NCI-H510A (cell line): ENCODE results near the gene CNTRL.
A peak's percentile ranks its signal among the peaks of the same experiment; 100 is the strongest.
"Not testable (repeated sequence)": the region's sequence is repeated elsewhere in the genome, so short reads cannot be mapped to it uniquely, and the experiment has no call there.

ENCODE experiments used
- DNase-seq: peaks from one replicate; lab custom pipeline; 2025; lab: John Stamatoyannopoulos, UW

Gene CNTRL

GRCh38 chr9:121125590-121125989, 50.8 kb downstream of the CNTRL start:
- DNase-seq: no peak

- DNase-seq: not testable (repeated sequence)
These were observed 54.6 kb downstream of the CNTRL start for GRCh38 chr9:121129384-121129783.

DNA sequence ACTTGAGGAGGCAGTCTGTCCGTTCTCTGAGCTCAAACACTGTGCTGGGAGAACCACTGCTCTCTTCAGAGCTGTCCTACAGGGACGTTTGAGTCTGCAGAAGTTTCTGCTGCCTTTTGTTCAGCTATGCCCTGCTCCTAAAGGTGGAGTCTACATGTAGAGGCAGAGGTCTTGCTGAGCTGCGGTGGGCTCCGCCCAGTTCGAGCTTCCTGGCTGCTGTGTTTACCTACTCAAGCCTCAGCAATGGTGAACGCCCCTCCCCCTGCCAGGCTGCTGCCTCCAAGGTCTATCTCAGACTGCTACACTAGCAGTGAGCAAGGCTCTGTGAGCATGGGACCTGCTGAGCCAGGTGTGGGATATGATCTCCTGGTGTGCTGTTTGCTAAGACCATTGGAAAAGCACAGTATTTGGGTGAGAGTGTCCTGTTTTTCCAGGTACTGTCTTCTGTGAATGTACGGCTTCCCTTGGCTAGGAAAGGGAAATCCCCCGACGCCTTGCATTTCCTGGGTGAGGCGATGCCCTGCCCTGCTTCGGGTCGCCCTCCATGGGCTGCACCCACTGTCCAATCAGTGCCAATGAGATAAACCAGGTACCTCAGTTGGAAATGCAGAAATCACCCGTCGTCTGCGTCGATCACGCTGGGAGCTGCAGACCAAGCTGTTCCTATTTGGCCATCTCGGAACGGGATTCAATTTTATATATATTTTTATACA, 58.5 kb downstream of the CNTRL start:
- DNase-seq: peak; percentile 61

- no peak for DNase-seq
These were observed 60.9 kb downstream of the CNTRL start for GRCh38 chr9:121135642-121136041.

GRCh38 chr9:121138561-121138960, 63.8 kb downstream of the CNTRL start:
- no peak for DNase-seq

- no peak for DNase-seq
These were observed 64.2 kb downstream of the CNTRL start for GRCh38 chr9:121138973-121139372.

DNA sequence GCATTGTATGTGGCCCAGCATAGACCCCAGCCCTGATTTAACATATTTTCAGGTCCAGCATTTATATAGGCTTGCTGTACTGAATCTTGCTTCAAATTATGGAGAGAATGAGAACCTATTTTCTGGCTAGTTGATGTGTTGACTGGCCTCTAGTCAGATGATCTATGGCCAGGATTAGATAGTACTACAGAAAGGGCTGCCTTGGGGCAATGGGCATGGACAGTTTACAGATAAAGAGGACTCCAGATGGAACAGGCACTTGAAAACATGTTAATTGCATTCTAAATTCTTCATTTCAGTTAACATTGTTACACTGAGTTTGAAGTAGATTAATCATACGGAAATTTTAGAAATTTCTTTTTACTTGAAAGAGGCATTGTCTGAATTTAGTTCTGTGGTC, 65.4 kb downstream of the CNTRL start:
- no peak for DNase-seq

GRCh38 chr9:121141306-121141705, 66.6 kb downstream of the CNTRL start:
- no peak for DNase-seq

GRCh38 chr9:121141706-121142105, 67.0 kb downstream of the CNTRL start:
- DNase-seq: no peak

DNA sequence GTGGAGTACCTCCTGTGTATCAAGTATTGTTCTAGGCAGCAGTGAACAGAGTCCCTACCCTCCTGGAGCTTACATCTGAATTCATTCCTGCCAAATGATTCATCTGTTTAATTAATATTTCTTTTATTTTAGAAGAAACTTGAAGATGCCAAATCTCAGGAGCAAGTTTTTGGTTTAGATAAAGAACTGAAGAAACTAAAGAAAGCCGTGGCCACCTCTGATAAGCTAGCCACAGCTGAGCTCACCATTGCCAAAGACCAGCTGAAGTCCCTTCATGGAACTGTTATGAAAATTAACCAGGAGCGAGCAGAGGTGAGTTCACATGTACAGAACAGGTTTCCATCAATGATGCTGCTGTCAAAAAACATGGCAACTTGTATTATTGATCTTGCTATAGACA, 69.0 kb downstream of the CNTRL start:
- DNase-seq: no peak

DNA sequence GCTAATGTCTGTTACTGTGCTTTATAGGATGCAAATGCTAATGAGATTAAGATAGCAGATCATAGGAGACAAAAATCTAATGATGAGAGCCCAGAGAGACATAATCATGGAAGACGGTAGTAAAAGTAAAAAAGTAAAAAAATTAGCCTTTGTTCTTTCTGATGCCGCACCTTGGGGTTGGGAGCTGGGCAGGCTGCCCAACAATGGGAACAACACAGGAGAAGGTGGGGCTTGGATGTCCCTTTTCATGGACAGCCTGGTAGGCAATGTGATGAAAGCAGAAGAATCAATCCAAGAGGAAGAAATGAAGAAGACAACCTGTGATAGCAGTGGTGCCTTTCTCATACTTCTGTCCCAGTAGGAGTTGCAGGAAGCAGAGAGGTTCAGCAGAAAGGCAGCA, 69.7 kb downstream of the CNTRL start:
- no peak for DNase-seq

- no peak for DNase-seq
These were observed 75.4 kb downstream of the CNTRL start for GRCh38 chr9:121150188-121150587.

DNA sequence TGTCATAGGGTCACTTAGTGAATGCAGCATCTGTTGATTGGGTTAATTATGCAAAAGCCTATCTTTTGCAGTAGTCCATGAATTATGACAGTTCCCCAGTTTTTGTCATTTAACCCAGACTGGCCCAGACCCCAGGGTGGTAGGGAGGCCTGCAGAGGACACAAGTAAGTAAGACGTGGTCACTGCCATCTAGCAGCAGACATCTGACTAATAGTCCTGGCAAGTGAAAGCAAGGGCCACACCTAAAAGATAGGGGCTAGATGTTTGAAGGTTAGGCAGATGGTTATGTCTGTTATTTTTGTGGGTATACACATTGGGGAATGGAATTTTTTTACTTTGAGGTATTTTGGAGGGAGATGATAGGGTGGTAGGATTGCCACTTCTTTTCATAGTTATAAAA, 78.9 kb downstream of the CNTRL start:
- DNase-seq: no peak

- no peak for DNase-seq
These were observed 80.0 kb downstream of the CNTRL start for GRCh38 chr9:121154782-121155181.

DNA sequence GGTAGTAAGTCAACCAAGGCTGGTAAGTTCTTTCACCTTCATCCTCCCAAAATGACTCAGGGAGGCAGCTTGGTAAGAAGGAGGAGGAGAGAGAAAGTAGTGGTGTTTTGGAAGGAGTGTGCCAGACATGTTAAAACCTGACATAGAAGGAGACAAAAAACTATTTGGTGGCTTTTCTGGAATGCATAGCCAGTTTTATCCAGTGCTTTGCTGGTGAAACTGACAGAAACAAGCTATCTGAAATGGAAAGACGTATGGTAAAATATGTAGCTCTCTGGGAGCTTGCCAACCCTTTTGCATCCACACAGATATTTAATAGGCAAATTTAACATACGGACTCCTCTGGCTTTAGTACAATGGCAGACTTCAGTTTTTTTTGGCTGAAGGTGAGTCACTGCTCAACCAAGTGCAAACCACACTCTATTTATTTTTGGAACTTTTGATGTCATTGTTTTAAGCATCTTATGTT, 81.5 kb downstream of the CNTRL start:
- no peak for DNase-seq

DNA sequence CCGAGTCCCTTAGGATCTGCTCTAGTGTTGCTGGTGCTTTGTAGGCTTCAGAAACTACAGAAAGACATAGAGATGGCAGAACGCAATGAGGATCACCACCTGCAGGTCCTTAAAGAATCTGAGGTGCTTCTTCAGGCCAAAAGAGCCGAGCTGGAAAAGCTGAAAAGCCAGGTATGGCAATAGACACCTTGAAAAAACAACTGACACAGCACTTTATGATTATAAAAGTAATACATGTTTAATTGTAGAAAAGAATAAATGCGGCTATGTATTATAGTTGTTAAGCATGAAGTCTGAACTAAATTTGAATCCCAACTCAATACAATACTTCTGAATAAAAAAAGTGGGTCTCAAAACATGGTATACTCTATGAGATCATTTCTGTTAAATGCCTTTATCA, 83.2 kb downstream of the CNTRL start:
- no peak for DNase-seq

DNA sequence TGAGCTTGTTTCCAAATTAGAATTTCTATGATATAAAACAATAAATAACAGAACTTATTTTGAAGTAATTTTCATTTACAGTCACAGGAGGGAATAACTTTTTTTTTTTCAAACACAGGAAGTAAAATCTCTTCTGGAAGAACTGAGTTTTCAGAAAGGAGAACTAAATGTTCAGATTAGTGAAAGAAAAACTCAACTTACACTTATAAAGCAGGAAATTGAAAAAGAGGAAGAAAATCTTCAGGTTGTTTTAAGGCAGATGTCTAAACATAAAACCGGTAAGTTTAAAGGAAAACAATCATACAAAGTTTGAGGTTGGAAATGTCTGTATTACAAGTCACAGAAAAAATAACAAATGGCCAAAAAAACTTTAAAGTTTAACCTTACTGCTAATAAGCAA, 85.3 kb downstream of the CNTRL start:
- no peak for DNase-seq

DNA sequence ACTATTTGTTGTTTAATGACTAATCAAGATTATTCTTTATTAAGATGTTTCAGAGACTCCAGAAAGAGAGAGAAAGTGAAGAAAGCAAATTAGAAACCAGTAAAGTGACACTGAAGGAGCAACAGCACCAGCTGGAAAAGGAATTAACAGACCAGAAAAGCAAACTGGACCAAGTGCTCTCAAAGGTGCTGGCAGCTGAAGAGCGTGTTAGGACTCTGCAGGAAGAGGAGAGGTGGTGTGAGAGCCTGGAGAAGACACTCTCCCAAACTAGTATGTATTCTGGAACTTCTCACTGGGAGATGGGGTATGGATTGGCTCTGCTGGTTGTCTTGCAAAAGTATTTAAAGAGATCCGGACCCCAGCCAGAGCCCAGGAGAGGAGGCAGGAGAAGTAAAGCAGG, 93.3 kb downstream of the CNTRL start:
- DNase-seq: no peak

DNA sequence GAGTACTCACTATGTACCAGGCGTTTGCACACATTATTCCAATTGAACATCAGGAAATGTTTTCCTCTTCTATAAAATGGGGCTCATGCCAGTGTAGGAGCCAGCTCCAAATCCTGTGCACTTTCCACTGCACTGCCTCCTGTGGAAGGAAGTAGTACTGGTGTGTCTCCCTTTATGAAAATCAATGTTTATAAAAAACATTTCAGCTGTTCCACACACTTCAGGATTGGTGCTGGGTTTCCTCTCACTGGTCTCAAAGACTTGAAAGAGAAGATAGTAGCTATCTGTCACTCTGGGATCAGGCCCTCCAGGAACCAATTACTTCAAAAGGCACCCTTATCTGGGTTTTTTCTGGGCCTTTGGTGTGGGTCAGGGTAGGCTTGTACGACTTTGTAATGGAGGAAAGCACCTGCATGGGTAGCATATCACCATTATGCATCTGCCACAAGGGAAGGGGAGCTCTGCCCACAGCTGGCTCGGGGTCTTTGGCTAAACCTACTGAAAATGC, 94.4 kb downstream of the CNTRL start:
- DNase-seq: no peak

DNA sequence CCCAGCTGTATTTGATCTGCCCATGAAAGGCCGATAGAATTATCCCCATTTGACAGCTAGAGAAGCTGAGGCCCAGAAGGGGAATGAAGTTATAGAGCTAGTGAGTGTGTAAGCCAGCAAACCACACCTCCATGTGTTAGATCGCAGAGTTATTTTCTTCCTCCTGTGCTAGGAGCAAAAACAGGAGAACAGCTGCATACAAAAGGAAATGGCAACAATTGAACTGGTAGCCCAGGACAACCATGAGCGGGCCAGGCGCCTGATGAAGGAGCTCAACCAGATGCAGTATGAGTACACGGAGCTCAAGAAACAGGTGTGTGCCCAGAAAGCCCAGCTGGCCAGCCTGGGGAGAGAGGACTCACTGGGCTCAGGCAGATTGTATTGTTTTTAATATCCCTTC, 96.5 kb downstream of the CNTRL start:
- DNase-seq: no peak

DNA sequence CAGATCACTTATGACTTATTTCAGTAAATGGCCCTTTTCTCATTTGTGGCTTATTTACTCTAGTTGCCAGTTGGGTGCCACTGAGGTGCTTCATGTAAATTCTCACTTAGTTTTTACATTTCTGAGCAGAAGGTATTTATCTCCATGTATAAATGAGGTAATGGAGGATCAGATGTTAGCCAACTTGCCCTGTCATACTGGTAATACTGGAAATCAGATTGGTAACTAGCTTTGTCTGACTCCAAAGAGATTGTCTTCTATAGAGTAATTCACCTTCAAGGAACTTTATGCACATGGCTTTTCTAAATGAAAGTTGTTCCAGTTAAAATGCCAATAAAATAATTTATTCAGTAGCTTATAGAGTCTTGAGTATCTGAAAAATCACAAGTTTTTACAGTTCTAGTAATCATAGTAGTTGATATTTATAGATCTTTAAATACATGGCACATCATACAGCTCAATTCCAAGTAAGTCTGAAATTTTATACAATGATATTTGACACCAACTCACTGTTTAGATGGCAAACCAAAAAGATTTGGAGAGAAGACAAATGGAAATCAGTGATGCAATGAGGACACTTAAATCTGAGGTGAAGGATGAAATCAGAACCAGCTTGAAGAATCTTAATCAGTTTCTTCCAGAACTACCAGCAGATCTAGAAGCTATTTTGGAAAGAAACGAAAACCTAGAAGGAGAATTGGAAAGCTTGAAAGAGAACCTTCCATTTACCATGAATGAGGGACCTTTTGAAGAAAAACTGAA, 98.2 kb downstream of the CNTRL start:
- DNase-seq: no peak

GRCh38 chr9:121173501-121173900, 98.7 kb downstream of the CNTRL start:
- DNase-seq: no peak

DNA sequence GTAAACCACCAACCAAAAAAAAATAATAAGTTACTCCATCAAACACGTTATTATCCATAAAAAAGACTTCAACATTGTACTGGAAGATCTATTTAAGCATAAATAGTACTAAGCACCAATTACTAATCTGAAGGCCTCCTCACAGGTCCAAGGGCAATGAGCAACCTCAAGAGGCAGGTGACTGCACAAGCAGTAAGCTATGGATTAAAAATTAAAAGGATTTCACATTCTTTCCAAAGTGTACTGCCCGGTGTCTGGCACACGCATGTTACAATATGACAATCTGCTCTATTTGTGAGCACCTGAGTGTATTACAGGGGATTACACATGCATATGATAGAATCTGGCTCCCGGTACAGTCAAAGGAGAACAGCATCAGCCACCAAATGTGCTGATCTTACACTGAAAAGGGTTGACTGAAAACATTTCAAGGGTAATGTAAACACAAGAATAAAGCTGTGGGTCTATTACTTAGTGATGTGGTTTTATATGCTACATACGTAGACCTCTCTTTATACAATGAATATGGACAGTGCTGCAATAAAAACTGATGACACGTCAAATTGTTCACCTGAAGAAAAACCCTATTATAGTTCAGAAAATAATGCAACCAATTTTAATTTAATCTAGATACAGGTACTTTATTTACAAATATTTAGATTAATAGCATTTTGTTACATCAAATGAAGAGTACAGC, 104.1 kb downstream of the CNTRL start:
- no peak for DNase-seq
